ENCODE measurements around the gene MDN1.

DNA sequence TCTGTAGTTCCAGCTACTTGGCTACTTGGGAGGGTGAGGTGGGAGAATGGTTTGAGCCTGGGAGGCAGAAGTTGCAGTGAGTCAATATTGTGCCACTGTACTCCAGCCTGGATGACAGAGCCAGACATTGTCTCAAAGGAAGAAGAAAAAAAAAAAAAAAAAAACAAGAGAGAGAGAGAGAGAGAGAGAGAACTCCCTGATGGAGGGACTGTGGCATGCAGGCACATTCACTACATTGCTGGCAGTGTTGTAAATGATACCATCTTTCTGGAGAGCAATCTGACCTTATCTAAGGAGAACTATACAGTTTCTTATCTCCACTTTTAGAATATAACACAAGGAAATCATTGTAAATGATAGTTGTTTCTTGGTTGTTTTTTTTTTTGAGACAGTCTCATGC is 85.1 kb downstream of the MDN1 start:
- TF ChIP-seq GATA1 (IDR thresholded peaks at IDR 0.05; ENCODE audit: low read depth, low read length) (no peak), POLR2A (IDR thresholded peaks at IDR 0.05; ENCODE audit: low read length) (no peak)

All from erythroblast (primary cell).